Measurements from ENCODE around the gene RELB. TPM values are rescaled to one million over a fixed set of nuclear protein-coding genes. Genes with fewer than 3 reads are reported as not detected.

The RELB gene
- polyA plus RNA-seq, result 10 to 100 TPM in 1 of 3 donors, 1 to 10 TPM in 2; 6.0 to 15.4 (median 7.1) TPM

- H3K4me1 Mint-ChIP-seq, result peaks cover 16 to 18% of the 10 kb centered on the region in 2 donors
- H3K4me3 Mint-ChIP-seq, result peak within 1 kb of the TSS; percentile 93 to 99 (median 98)
- peak within 1 kb of the TSS; percentile 98 to 100 (median 100) for H3K27ac Mint-ChIP-seq
- H3K9me3 Mint-ChIP-seq, result no peaks in the 10 kb centered on the region
- peak; percentile 95 to 96 (median 96) for DNase-seq
- peaks cover 10 to 16% (median 15%) of the 10 kb centered on the region in 3 donors for H3K27me3 Mint-ChIP-seq (ENCODE audit: low read depth in 3 of 3)
- H3K36me3 Mint-ChIP-seq, result peaks cover 0 to 4% (median 0%) of the 10 kb centered on the region in 3 donors
These were observed at the start of gene RELB for GRCh38 chr19:45001087-45001739. RELB (plus strand) TSS chr19:45001464; CDS start chr19:45001580, 116 bp downstream.

- peaks cover 46 to 49% of the 10 kb centered on the region in 2 donors for H3K4me1 Mint-ChIP-seq
- no peak for DNase-seq
- H3K27ac Mint-ChIP-seq, result peak overlapping the region; percentile 94 to 99 (median 98)
- H3K4me3 Mint-ChIP-seq, result peak overlapping the region; percentile 95 to 99 (median 96)
- H3K9me3 Mint-ChIP-seq, result no peaks in the 10 kb centered on the region
- H3K36me3 Mint-ChIP-seq, result no peaks in the 10 kb centered on the region
- peaks cover 12 to 15% (median 14%) of the 10 kb centered on the region in 3 donors for H3K27me3 Mint-ChIP-seq (ENCODE audit: low read depth in 3 of 3)
These were observed 47.0 kb upstream of the RELB start for GRCh38 chr19:44954278-44954648.

- DNase-seq, result peak; percentile 95 to 97 (median 97)
- Mint-ChIP-seq H3K36me3 (no peaks in the 10 kb centered on the region), H3K4me1 (peaks cover 51 to 55% of the 10 kb centered on the region in 2 donors), H3K4me3 (peak within 1 kb of the TSS; percentile 95 to 99 (median 96)), H3K9me3 (no peaks in the 10 kb centered on the region), H3K27ac (peak within 1 kb of the TSS; percentile 94 to 99 (median 98)), H3K27me3 (ENCODE audit: low read depth in 3 of 3) (peaks cover 12 to 15% (median 14%) of the 10 kb centered on the region in 3 donors)
These were observed 46.4 kb upstream of the RELB start, which contains the start of gene CLPTM1 for GRCh38 chr19:44954649-44955504. CLPTM1 (plus strand) TSS chr19:44955380; CDS start chr19:44955396, 16 bp downstream.

- Mint-ChIP-seq H3K36me3 (no peaks in the 10 kb centered on the region), H3K9me3 (no peaks in the 10 kb centered on the region), H3K4me1 (peaks cover 58 to 64% of the 10 kb centered on the region in 2 donors), H3K27me3 (ENCODE audit: low read depth in 3 of 3) (peaks cover 10 to 15% (median 14%) of the 10 kb centered on the region in 3 donors), H3K4me3 (peak overlapping the region; percentile 95 to 97 (median 96)), H3K27ac (peak overlapping the region; percentile 89 to 95 (median 92))
- DNase-seq, result no peak
These were observed 45.5 kb upstream of the RELB start for GRCh38 chr19:44955505-44956439.

- Mint-ChIP-seq H3K27ac (peak overlapping the region in 4 of 6 donors; percentile 1 to 95 (median 42)), H3K36me3 (peaks cover 0 to 5% (median 3%) of the 10 kb centered on the region in 3 donors), H3K4me1 (peaks cover 60 to 80% of the 10 kb centered on the region in 2 donors), H3K27me3 (ENCODE audit: low read depth in 3 of 3) (peaks cover 10 to 15% (median 12%) of the 10 kb centered on the region in 3 donors), H3K4me3 (peak overlapping the region in 2 of 5 donors; percentile 4 to 96), H3K9me3 (no peaks in the 10 kb centered on the region)
- DNase-seq, result no peak
These were observed 43.7 kb upstream of the RELB start for GRCh38 chr19:44957526-44957925.

GRCh38 chr19:44958090-44958489 is 43.2 kb upstream of the RELB start:
- Mint-ChIP-seq H3K27ac (peak overlapping the region in 3 of 6 donors; percentile 1 to 32 (median 21)), H3K27me3 (ENCODE audit: low read depth in 3 of 3) (peaks cover 10 to 15% (median 12%) of the 10 kb centered on the region in 3 donors), H3K4me1 (peaks cover 59 to 80% of the 10 kb centered on the region in 2 donors)

GRCh38 chr19:44959691-44960090 is 41.6 kb upstream of the RELB start:
- Mint-ChIP-seq H3K4me1 (peaks cover 50 to 68% of the 10 kb centered on the region in 2 donors), H3K36me3 (peaks cover 2 to 9% (median 3%) of the 10 kb centered on the region in 3 donors), H3K4me3 (no peak overlapping the region), H3K27me3 (ENCODE audit: low read depth in 3 of 3) (peaks cover 6 to 10% (median 9%) of the 10 kb centered on the region in 3 donors), H3K27ac (peak overlapping the region in 4 of 6 donors; percentile 13 to 57 (median 51)), H3K9me3 (no peaks in the 10 kb centered on the region)
- DNase-seq, result no peak

More at GRCh38 chr19:44958090-44958489, 43.2 kb upstream of the RELB start:
- peaks cover 0 to 5% (median 3%) of the 10 kb centered on the region in 3 donors for H3K36me3 Mint-ChIP-seq
- H3K4me3 Mint-ChIP-seq, result peak overlapping the region in 2 of 5 donors; percentile 25 to 96
- DNase-seq, result no peak
- no peaks in the 10 kb centered on the region for H3K9me3 Mint-ChIP-seq

- H3K4me3 Mint-ChIP-seq, result no peak overlapping the region
- H3K27ac Mint-ChIP-seq, result peak overlapping the region in 3 of 6 donors; percentile 11 to 56 (median 44)
- peaks cover 3 to 10% (median 3%) of the 10 kb centered on the region in 3 donors for H3K36me3 Mint-ChIP-seq
- no peak for DNase-seq
- no peaks in the 10 kb centered on the region for H3K9me3 Mint-ChIP-seq
- peaks cover 41 to 56% of the 10 kb centered on the region in 2 donors for H3K4me1 Mint-ChIP-seq
- H3K27me3 Mint-ChIP-seq (ENCODE audit: low read depth in 3 of 3), result peaks cover 0 to 2% (median 1%) of the 10 kb centered on the region in 3 donors
These were observed 40.1 kb upstream of the RELB start for GRCh38 chr19:44960906-44961728.

GRCh38 chr19:44961821-44962220 is 39.4 kb upstream of the RELB start:
- Mint-ChIP-seq H3K4me1 (peaks cover 34 to 49% of the 10 kb centered on the region in 2 donors), H3K27me3 (ENCODE audit: low read depth in 3 of 3) (peaks cover 0 to 3% (median 2%) of the 10 kb centered on the region in 3 donors), H3K9me3 (no peaks in the 10 kb centered on the region), H3K27ac (peak overlapping the region in 2 of 6 donors; percentile 30 to 44), H3K4me3 (no peak overlapping the region), H3K36me3 (peaks cover 3 to 10% (median 3%) of the 10 kb centered on the region in 3 donors)
- no peak for DNase-seq

GRCh38 chr19:44968118-44968517 is 33.1 kb upstream of the RELB start:
- H3K27me3 Mint-ChIP-seq (ENCODE audit: low read depth in 3 of 3), result peaks cover 0 to 2% (median 2%) of the 10 kb centered on the region in 3 donors
- H3K27ac Mint-ChIP-seq, result peak overlapping the region in 2 of 6 donors; percentile 41 to 67

GRCh38 chr19:44968670-44969069 is 32.6 kb upstream of the RELB start:
- peaks cover 6 to 8% of the 10 kb centered on the region in 2 donors for H3K4me1 Mint-ChIP-seq
- H3K9me3 Mint-ChIP-seq, result no peaks in the 10 kb centered on the region
- peaks cover 4 to 9% (median 9%) of the 10 kb centered on the region in 3 donors for H3K36me3 Mint-ChIP-seq
- DNase-seq, result no peak
- H3K4me3 Mint-ChIP-seq, result no peak overlapping the region
- peaks cover 0 to 2% (median 2%) of the 10 kb centered on the region in 3 donors for H3K27me3 Mint-ChIP-seq (ENCODE audit: low read depth in 3 of 3)
- H3K27ac Mint-ChIP-seq, result no peak overlapping the region

More at GRCh38 chr19:44968118-44968517, 33.1 kb upstream of the RELB start:
- H3K36me3 Mint-ChIP-seq, result peaks cover 4 to 9% (median 6%) of the 10 kb centered on the region in 3 donors
- no peak overlapping the region for H3K4me3 Mint-ChIP-seq
- no peaks in the 10 kb centered on the region for H3K9me3 Mint-ChIP-seq
- peaks cover 6 to 8% of the 10 kb centered on the region in 2 donors for H3K4me1 Mint-ChIP-seq
- no peak for DNase-seq

GRCh38 chr19:44969437-44969836 is 31.8 kb upstream of the RELB start:
- Mint-ChIP-seq H3K27me3 (ENCODE audit: low read depth in 3 of 3) (peaks cover 0 to 2% (median 2%) of the 10 kb centered on the region in 3 donors), H3K36me3 (peaks cover 3 to 13% (median 9%) of the 10 kb centered on the region in 3 donors), H3K9me3 (no peaks in the 10 kb centered on the region), H3K27ac (no peak overlapping the region), H3K4me1 (peaks cover 7 to 8% of the 10 kb centered on the region in 2 donors), H3K4me3 (no peak overlapping the region)
- DNase-seq, result no peak
